Pancreas (tissue), 10 donors: Measurements from ENCODE around the gene GPT2. TPM values are rescaled to one million over a fixed set of nuclear protein-coding genes. Genes with fewer than 3 reads are reported as not detected.

Experiments
- ATAC-seq, 4 donors: fragments of 200-7000 bp; cut with Tn5 transposase; one replicate each; pipeline versions ENCODE4 v1.8.0 to v1.9.1; 2020; ENCODE audit warnings: mild to moderate bottlenecking in 4 of 4, moderate library complexity in 4 of 4
- DNase-seq, 6 donors: peaks; one replicate each; pipeline ENCODE4 v3.0.0-alpha.2; 2020
- FAIRE-seq: peaks from 2 replicates; lab custom pipeline; 2012; peaks lifted over from hg19 to GRCh38; lab: Jason Lieb, UNC
- H3K27ac ChIP-seq, 4 donors: fragments of 200-600 bp; sonication (generic); 1 replicate in 3 of 4; 2 replicates in 1 of 4; pipeline versions ENCODE4 v1.5.0 to v1.8.0; 2020
- H3K27me3 ChIP-seq, 4 donors: fragments of 200-600 bp; one replicate each; pipeline ENCODE4 v1.8.0; 2021
- H3K36me3 ChIP-seq, 3 donors: fragments of 200-600 bp; sonication (generic) in 1 of 3; one replicate each; pipeline versions ENCODE4 v1.5.0 to v1.8.0; 2020 to 2021
- H3K4me1 ChIP-seq, 3 donors: fragments of 200-600 bp; one replicate each; pipeline ENCODE4 v1.8.0; 2021
- H3K4me3 ChIP-seq, 4 donors: fragments of 200-600 bp; sonication (generic) in 2 of 4; one replicate each; pipeline versions ENCODE4 v1.5.0 to v1.8.0; 2020 to 2021
- H3K9me3 ChIP-seq, 4 donors: fragments of 200-600 bp; one replicate each; pipeline ENCODE4 v1.8.0; 2021
- WGBS, 2 donors: extraction: QIAGEN DNeasy Blood & Tissue Kit; methylation state at CpG; one replicate each; pipeline ENCODE4 v1.1.7; 2013; 5-methylcytosine and 5-hydroxymethylcytosine counted together
- intact Hi-C, 3 donors: fragments of 100-400 bp; cut with DNase I; formaldehyde crosslinking; loops; one replicate each; pipeline versions ENCODE4 v1.11.1 to v1.14.2; 2022
- polyA plus RNA-seq, 2 donors: library from polyadenylated mRNA; stranded (reverse); fragments of 200-250 nt; gene quantifications; one replicate each; pipeline ENCODE4 v1.2.3, GENCODE V29; 2013
- total RNA-seq, 6 donors: library from RNA; stranded (reverse); fragmentation: NEBNext Ultra II Directional in 4 of 6; extraction: Animal tissue kit (Norgen Biotek cat#: 25700) in 4 of 6; gene quantifications; one replicate each; pipeline versions ENCODE4 v1.2.1 to v1.2.4, GENCODE V29; 2021 to 2023
- TF ChIP-seq, protein P1 (sequence below), 4 donors: fragments of 200-600 bp; sonication (generic) in 3 of 4; IDR thresholded peaks; one replicate each; pipeline versions ENCODE4 v1.5.0 to v1.8.0; 2021; ENCODE audit warnings: antibody characterized with exemption in 4 of 4
- donor health status: healthy with polysubstance abuse.
- donor health status: DM: no; HTN: no; CAD: no; lungs with moderate emphysema.
- donor health status: DM: no; HTN: no; CAD: no.
- donor health status: control.
- donor health status: control.
- donor health status: Bipolar disorder and iron deficiency.
- donor health status: DM: yes; HTN: yes; CAD: no.
- donor health status: DM: no; HTN: no; CAD: no.
- donor health status: DM: no; HTN: no; CAD: no.
- donor health status: DM: yes; HTN: yes; CAD: no.

GPT2 gene
- total and polyA plus RNA-seq, 8 donors: 29.7 to 122 (median 77.2) TPM

- WGBS, 2 donors: 2% methylated on average over 60 to 72 of the region's 72 CpGs
- peaks cover 0 to 25% (median 13%) of the 10 kb centered on the region in 3 donors for H3K4me1 ChIP-seq
- no peak for FAIRE-seq
Observed at GRCh38 chr16:46884513-46885293, 541 bp downstream of the GPT2 start.

DNA sequence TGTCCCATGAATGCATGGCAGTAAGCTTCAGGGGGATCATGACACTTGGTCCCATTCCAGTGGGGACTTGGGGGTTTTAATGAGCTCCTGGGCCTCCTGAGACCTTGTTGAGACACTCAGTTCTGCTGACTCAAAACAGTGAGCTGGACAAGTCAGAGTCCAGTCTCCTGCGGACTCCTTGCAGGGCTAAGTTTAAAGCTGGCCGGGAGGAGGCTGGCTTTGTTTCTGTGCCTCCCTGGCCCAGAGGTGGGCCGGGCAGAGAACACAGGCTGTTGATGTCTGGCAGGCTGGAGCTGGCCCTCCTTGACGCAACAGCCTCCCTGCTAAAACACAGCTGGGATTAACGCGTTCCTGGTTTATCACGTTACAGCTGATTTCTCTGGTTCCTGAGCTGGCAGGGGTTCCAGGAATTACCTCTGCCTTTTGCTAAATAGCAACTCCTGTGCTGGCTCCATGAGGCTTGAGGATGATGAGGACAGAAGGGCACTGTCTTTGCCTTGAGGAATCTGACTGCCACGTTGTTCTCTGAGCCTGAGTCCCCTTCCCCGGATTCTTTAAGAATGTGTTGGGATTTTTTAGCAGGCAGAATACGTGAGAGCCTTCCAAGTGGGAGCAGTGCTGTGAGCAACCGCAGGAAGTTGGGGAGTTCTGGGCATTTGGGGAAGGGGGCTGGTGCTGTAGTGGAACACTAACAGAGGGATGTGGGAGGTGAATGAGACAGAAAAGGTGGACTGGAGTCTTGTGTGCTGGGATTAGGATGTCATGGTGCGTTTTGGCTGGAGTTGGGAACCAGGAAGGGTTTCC is 2.0 kb downstream of the GPT2 start:
- FAIRE-seq (no peak), DNase-seq (peak; percentile 65 to 84 (median 70))
- H3K27ac ChIP-seq: peak overlapping the region; percentile 84 to 94 (median 92)

More at GRCh38 chr16:46884513-46885293, 541 bp downstream of the GPT2 start:
- Histone ChIP-seq H3K27ac (peak overlapping the region; percentile 84 to 94 (median 92)), H3K27me3 (no peaks in the 10 kb centered on the region), H3K4me3 (peak overlapping the region; percentile 74 to 98 (median 90)), H3K9me3 (no peaks in the 10 kb centered on the region), H3K36me3 (no peaks in the 10 kb centered on the region)
- TF ChIP-seq, protein P1, sequence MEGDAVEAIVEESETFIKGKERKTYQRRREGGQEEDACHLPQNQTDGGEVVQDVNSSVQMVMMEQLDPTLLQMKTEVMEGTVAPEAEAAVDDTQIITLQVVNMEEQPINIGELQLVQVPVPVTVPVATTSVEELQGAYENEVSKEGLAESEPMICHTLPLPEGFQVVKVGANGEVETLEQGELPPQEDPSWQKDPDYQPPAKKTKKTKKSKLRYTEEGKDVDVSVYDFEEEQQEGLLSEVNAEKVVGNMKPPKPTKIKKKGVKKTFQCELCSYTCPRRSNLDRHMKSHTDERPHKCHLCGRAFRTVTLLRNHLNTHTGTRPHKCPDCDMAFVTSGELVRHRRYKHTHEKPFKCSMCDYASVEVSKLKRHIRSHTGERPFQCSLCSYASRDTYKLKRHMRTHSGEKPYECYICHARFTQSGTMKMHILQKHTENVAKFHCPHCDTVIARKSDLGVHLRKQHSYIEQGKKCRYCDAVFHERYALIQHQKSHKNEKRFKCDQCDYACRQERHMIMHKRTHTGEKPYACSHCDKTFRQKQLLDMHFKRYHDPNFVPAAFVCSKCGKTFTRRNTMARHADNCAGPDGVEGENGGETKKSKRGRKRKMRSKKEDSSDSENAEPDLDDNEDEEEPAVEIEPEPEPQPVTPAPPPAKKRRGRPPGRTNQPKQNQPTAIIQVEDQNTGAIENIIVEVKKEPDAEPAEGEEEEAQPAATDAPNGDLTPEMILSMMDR (IDR thresholded peaks at IDR 0.05): no peak
- DNase-seq (peak; percentile 69 to 82 (median 78)), ATAC-seq (peak in 3 of 4 donors; percentile 1 to 13 (median 5))
- intact Hi-C loops: no loop called here

DNA sequence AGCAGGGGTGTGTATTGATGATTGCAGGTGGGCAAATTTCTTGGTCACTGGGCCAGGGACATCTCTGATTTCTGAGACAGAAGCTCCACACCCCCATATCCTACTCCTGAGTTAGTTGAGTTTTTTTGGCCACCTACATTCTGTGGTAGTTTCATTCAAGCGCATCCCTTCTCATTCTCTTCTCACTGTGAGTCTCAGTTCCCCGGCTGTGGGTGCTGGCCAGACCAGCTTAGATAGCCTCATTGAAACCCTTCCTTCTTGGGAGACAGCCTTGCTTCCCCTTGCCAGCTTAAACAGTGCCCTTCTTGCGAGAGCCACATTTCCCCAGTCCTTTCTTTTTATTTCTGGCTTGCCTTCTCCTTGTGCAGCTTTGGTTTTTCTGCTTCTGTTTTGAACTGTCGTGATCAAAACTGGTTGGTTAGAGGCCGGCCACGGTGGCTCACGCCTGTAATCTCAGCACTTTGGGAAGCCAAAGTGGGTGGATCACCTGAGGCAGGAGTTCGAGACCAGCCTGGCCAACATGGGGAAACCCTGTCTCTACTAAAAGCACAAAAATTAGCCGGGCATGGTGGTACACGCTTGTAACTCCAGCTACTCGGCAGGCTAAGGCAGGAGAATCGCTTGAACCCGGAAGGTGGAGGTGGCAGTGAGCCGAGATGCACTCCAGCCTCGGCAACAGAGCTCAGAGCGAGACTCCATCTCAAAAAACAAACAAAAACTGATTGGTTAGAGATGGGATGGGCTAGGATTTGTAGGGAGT is 2.8 kb downstream of the GPT2 start:
- TF ChIP-seq, protein P1 (IDR thresholded peaks at IDR 0.05): no peak
- DNase-seq (no peak), FAIRE-seq (no peak), ATAC-seq (no peak)
- H3K4me1 ChIP-seq: peaks cover 0 to 19% (median 12%) of the 10 kb centered on the region in 3 donors
- no peaks in the 10 kb centered on the region for H3K36me3 ChIP-seq
- H3K9me3 ChIP-seq: no peaks in the 10 kb centered on the region
- WGBS, 2 donors: 44 to 48% methylated on average over 16 of the region's 16 CpGs
- peak overlapping the region; percentile 84 to 94 (median 92) for H3K27ac ChIP-seq
- intact Hi-C loops: no loop called here
- H3K27me3 ChIP-seq: no peaks in the 10 kb centered on the region
- H3K4me3 ChIP-seq: peak overlapping the region in 3 of 4 donors; percentile 89 to 98 (median 91)

More for the DNA sequence above, 2.0 kb downstream of the GPT2 start:
- Histone ChIP-seq H3K27me3 (no peaks in the 10 kb centered on the region), H3K36me3 (no peaks in the 10 kb centered on the region), H3K9me3 (no peaks in the 10 kb centered on the region), H3K4me1 (peaks cover 0 to 20% (median 13%) of the 10 kb centered on the region in 3 donors), H3K4me3 (peak overlapping the region in 3 of 4 donors; percentile 89 to 98 (median 91))
- intact Hi-C loops: no loop called here
- TF ChIP-seq, protein P1 (IDR thresholded peaks at IDR 0.05): no peak
- 33 to 40% methylated on average over 12 of the region's 12 CpGs for WGBS, 2 donors
- peak in 3 of 4 donors; percentile 3 to 17 (median 8) for ATAC-seq

GRCh38 chr16:46887524-46887854 is 3.3 kb downstream of the GPT2 start:
- no peaks in the 10 kb centered on the region for H3K27me3 ChIP-seq
- peaks cover 0 to 16% (median 6%) of the 10 kb centered on the region in 3 donors for H3K4me1 ChIP-seq
- peak overlapping the region in 3 of 4 donors; percentile 89 to 98 (median 91) for H3K4me3 ChIP-seq
- H3K9me3 ChIP-seq: no peaks in the 10 kb centered on the region
- TF ChIP-seq, protein P1 (IDR thresholded peaks at IDR 0.05): no peak
- DNase-seq (no peak), FAIRE-seq (no peak), ATAC-seq (no peak)
- H3K36me3 ChIP-seq: no peaks in the 10 kb centered on the region
- H3K27ac ChIP-seq: peak overlapping the region in 3 of 4 donors; percentile 84 to 94 (median 91)
- intact Hi-C loops: no loop called here
- WGBS, 2 donors: 19 to 34% methylated on average over 2 of the region's 2 CpGs
